Esophagus squamous epithelium (tissue), 5 donors: ENCODE results near the gene ZNF431. TPM values are rescaled to one million over a fixed set of nuclear protein-coding genes. Genes with fewer than 3 reads are reported as not detected.
A peak's percentile ranks its signal among the peaks of the same experiment; 100 is the strongest.

Source experiments
- DNase-seq: peaks from one replicate; lab custom pipeline; 2025; lab: John Stamatoyannopoulos, UW
- H3K27ac ChIP-seq, 4 donors: fragments of 200-600 bp; sonication (generic); one replicate each; pipeline ENCODE4 v1.5.1; 2016 to 2019; ENCODE audit warnings: mild to moderate bottlenecking in 1 of 4
- H3K27me3 ChIP-seq, 4 donors: fragments of 200-600 bp; sonication (generic); 1 replicate in 3 of 4; 2 replicates in 1 of 4; pipeline versions ENCODE4 v1.5.1 to v1.6.0; 2017 to 2021; ENCODE audit warnings: antibody characterized with exemption in 1 of 4
- H3K36me3 ChIP-seq, 3 donors: fragments of 200-600 bp; sonication (generic); one replicate each; pipeline ENCODE4 v1.5.1; 2016 to 2019
- H3K4me1 ChIP-seq, 3 donors: fragments of 200-600 bp; sonication (generic); one replicate each; pipeline ENCODE4 v1.5.1; 2017 to 2019
- H3K4me3 ChIP-seq, 4 donors: fragments of 200-600 bp; sonication (generic); 1 replicate in 3 of 4; 2 replicates in 1 of 4; pipeline ENCODE4 v1.5.1; 2016 to 2019; ENCODE audit warnings: mild to moderate bottlenecking in 2 of 4, moderate library complexity in 1 of 4
- H3K9me3 ChIP-seq, 3 donors: fragments of 200-600 bp; sonication (generic); one replicate each; pipeline ENCODE4 v1.5.1; 2016 to 2019
- CTCF ChIP-seq, 6 experiments: fragments of 450-650 bp in 4 of 6; fragments of 200-600 bp in 2 of 6; sonication (generic) in 2 of 6; IDR thresholded peaks; one replicate each; pipeline ENCODE4 v1.5.1; 2016 to 2019; ENCODE audit warnings: antibody characterized with exemption in 6 of 6, mild to moderate bottlenecking in 4 of 6, moderate library complexity in 4 of 6
- POLR2A ChIP-seq, 4 donors: fragments of 450-650 bp; IDR thresholded peaks; one replicate each; pipeline ENCODE4 v1.6.1; 2017; ENCODE audit warnings: antibody characterized with exemption in 4 of 4, mild to moderate bottlenecking in 4 of 4, moderate library complexity in 3 of 4
- WGBS, 2 donors: methylation state at CpG; one replicate each; pipeline ENCODE4 v1.1.5; 2018; 5-methylcytosine and 5-hydroxymethylcytosine counted together
- intact Hi-C: fragments of 100-400 bp; cut with DNase I; formaldehyde crosslinking; loops from one replicate; pipeline ENCODE4 v1.15.0; 2022
- total RNA-seq, 4 donors: library from RNA; depleted of rRNA; stranded (reverse); fragments of >200 nt; gene quantifications; one replicate each; pipeline ENCODE4 v1.1.0, GENCODE V29; 2016
- donor health status: DM: yes; HTN: yes; CAD: no.

Gene ZNF431
- total RNA-seq, 4 donors from 2014 or later, result 10.8 to 29.2 (median 15.8) TPM

- peaks cover 0 to under 1% (median 0%) of the 10 kb centered on the region in 3 donors for H3K4me1 ChIP-seq
- peaks cover 0 to 88% (median 17%) of the 10 kb centered on the region in 3 donors for H3K36me3 ChIP-seq
- intact Hi-C loops, result no loop called here
- no peak overlapping the region for H3K27ac ChIP-seq
- H3K27me3 ChIP-seq, result no peaks in the 10 kb centered on the region
- WGBS, 2 donors, result 95% methylated on average over 1 of the region's 1 CpG; no CpG with 5 or more reads in 1 of the 2 donors
- no peaks in the 10 kb centered on the region for H3K9me3 ChIP-seq
- DNase-seq, result no peak
- H3K4me3 ChIP-seq, result no peak overlapping the region
- TF ChIP-seq CTCF (IDR thresholded peaks at IDR 0.05), result no peak
- TF ChIP-seq POLR2A (IDR thresholded peaks at IDR 0.05), result no peak
These were observed 9.6 kb downstream of the ZNF431 start for GRCh38 chr19:21151460-21151859.

- peaks cover 0 to 5% (median 0%) of the 10 kb centered on the region in 3 donors for H3K4me1 ChIP-seq
- H3K27me3 ChIP-seq, result no peaks in the 10 kb centered on the region
- intact Hi-C loops, result no loop called here
- H3K27ac ChIP-seq, result no peak overlapping the region
- no peak for DNase-seq
- H3K9me3 ChIP-seq, result peaks cover 0 to 13% (median 0%) of the 10 kb centered on the region in 3 donors
- 80 to 95% methylated on average over 1 of the region's 1 CpG for WGBS, 2 donors
- peaks cover 0 to 76% (median 0%) of the 10 kb centered on the region in 3 donors for H3K36me3 ChIP-seq
- H3K4me3 ChIP-seq, result no peak overlapping the region
- TF ChIP-seq POLR2A (IDR thresholded peaks at IDR 0.05), result no peak
These were observed 16.8 kb downstream of the ZNF431 start for GRCh38 chr19:21158523-21159135.

- peaks cover 0 to 98% (median 5%) of the 10 kb centered on the region in 3 donors for H3K36me3 ChIP-seq
- peaks cover 0 to 6% (median 0%) of the 10 kb centered on the region in 3 donors for H3K9me3 ChIP-seq
- no peak overlapping the region for H3K27ac ChIP-seq
- no peak overlapping the region for H3K4me3 ChIP-seq
- TF ChIP-seq CTCF (IDR thresholded peaks at IDR 0.05), result no peak
- no peak for TF ChIP-seq POLR2A (IDR thresholded peaks at IDR 0.05)
- H3K27me3 ChIP-seq, result no peaks in the 10 kb centered on the region
- WGBS, 2 donors, result 92 to 100% methylated on average over 4 of the region's 5 CpGs
- H3K4me1 ChIP-seq, result no peaks in the 10 kb centered on the region
- DNase-seq, result no peak
- intact Hi-C loops, result no loop called here
These were observed 22.7 kb downstream of the ZNF431 start for GRCh38 chr19:21164541-21164940.

GRCh38 chr19:21166436-21166835, 24.6 kb downstream of the ZNF431 start:
- intact Hi-C loops, result no loop called here
- DNase-seq, result no peak
- TF ChIP-seq CTCF (IDR thresholded peaks at IDR 0.05) (no peak), POLR2A (IDR thresholded peaks at IDR 0.05) (no peak)
- Histone ChIP-seq H3K9me3 (no peaks in the 10 kb centered on the region), H3K36me3 (peaks cover 0 to 98% (median 5%) of the 10 kb centered on the region in 3 donors), H3K4me3 (no peak overlapping the region), H3K4me1 (no peaks in the 10 kb centered on the region), H3K27ac (no peak overlapping the region), H3K27me3 (no peaks in the 10 kb centered on the region)
- WGBS, 2 donors, result 42 to 72% methylated on average over 2 of the region's 2 CpGs

GRCh38 chr19:21197590-21198295, 55.9 kb downstream of the ZNF431 start:
- H3K27me3 ChIP-seq, result no peaks in the 10 kb centered on the region
- H3K4me3 ChIP-seq, result no peak overlapping the region
- H3K4me1 ChIP-seq, result no peaks in the 10 kb centered on the region
- no peaks in the 10 kb centered on the region for H3K36me3 ChIP-seq
- H3K27ac ChIP-seq, result no peak overlapping the region
- TF ChIP-seq CTCF (IDR thresholded peaks at IDR 0.05), result peak in 1 of 6 experiments; percentile 11
- no peak for TF ChIP-seq POLR2A (IDR thresholded peaks at IDR 0.05)
- DNase-seq, result no peak
- intact Hi-C loops, result no loop called here
- peaks cover 0 to 10% (median 0%) of the 10 kb centered on the region in 3 donors for H3K9me3 ChIP-seq
- WGBS, 2 donors, result 53 to 54% methylated on average over 7 of the region's 7 CpGs
